Measurements from ENCODE around the gene CAB39.
A peak's percentile ranks its signal among the peaks of the same experiment; 100 is the strongest.

The CAB39 gene

DNA sequence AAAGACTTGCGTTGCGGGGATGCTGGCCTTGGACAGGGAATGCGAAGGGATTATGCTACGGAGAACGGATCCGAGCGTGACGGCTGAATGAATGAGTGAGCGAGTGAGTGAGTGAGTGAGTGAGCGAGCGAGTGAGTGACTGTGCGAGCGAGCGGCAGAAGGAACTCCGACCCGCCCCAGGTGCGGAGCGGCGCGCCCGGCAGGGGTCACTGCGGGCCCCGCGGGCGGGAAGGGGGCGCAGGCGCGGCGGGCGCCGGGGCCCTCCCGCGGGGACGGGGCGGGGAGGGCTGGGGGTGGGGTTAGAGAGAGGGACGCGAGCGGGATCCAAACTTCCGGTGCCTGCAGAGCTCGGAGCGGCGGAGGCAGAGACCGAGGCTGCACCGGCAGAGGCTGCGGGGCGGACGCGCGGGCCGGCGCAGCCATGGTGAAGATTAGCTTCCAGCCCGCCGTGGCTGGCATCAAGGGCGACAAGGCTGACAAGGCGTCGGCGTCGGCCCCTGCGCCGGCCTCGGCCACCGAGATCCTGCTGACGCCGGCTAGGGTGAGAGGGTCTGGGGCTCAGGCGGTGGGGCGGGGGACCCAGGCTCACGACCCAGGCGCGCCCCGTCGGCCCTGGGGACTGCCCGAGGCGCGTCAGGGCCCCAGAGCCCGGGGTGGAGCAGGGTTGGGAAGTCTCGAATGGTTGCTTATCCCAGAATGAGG is 152.1 kb downstream of the CAB39 start, which contains the start of gene ITM2C:
TSS of gene ITM2C (plus strand) at position 338 of the 702 bp plus-strand sequence. CDS start at position 422, 84 bp downstream.
- DNase-seq = peak; percentile 35

DNA sequence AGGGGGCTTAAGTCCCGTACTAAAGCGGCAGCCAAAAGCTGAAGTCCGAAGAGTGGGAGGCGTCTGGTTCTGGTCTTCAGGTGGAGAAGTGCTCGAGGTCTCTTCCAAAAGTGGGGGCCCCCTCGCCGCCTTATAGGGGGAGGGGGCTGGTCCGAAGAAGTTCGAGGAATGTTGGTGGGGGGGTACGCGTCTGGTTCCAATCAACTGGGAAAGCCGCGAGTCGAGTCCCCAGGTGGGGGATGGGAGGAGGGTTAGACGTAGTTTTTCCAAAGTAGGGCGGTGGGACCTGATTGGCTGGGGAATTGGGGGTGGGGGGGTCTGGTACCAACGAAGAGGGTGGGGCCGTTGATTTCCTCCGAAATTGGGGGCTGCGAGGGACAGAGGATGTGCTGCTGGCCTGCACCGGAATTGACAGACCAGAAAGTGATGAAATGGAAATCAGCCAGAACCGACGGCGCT is 152.7 kb downstream of the CAB39 start:
- DNase-seq = no peak

DNA sequence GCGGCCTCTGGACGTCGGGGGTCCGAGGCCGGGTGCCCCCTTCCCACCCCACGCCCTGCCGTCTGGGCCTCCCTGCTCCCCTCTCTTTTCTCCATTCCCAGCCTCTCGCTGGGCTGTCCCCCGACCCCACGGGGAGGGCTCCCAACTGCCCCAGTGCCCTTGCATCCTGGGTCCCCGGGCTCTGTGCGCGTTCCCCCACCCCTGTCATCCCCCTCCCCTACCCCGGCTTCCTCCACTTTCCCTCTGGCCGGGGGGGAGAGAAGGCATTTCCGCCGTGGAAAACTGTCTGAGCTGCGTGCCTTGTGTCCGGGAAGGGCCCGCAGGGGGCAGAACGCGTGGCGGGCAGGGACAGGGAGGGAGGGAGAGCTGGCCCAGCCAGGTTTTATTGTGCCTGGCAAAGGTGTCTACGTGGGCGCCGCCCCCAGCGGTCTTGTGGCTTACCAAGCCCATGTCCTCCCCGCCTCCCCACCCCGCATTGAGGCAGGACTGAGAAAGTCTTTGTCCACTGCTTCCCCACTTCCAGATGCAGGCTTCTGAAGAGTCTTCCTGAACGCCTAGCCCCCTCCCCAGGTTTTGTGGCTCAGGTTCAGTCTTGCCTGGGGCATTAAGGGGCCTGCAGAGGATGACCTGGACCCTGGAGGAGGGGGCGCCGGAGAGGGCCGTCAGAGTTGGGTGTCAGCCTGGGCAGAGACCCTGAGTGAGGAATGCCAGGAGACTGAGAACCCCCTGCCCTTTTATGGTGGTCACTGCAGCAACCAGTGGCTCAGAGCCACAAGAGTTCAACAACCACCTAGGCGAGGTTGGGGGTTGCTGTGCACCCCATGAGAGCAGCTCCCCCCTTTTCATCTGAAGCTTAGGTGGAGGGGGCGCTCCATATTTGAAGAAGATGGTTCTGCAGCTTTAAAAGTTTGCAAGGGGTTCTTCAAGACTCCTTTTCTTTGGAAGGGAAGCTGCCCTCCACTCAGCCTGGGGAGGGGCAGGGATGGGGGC is 153.4 kb downstream of the CAB39 start:
- DNase-seq = no peak

DNA sequence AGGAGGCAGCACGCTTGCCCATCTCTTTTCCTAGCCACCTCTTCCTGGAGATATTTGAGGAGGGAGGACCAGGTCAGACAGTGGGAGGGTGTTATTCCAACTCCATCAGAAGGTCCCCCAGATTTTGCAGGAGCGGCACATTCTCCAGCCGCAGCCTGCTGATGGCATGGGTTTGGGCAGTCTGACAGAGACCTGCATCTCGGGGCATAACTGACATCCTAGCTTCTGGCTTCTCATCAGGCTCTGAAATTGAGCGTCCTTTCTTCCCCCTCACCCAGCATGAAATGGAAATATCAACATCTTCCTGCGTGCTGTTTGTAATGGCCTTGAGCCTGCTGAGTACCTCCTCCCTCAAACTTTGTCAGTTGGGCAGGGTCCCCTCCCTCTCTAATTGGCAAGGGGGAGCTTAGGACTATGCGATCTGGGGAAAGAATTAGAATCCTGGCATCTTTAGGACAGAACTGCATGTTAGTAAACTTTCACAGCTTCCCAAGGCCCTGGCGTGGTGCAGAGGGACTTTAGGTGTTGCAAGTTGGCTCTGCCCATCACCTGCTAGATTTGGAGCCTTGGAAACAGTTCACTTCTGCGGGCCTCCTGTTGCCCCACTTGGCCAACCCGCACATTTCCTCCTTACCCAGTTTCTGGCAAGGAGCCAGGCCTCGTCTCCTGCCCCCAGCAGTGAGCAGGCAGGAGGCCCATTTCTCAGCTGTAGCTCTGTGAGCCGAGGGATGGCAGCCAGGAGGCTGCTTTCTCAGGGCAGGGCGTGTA is 154.3 kb downstream of the CAB39 start:
- peak; percentile 71 for DNase-seq

DNA sequence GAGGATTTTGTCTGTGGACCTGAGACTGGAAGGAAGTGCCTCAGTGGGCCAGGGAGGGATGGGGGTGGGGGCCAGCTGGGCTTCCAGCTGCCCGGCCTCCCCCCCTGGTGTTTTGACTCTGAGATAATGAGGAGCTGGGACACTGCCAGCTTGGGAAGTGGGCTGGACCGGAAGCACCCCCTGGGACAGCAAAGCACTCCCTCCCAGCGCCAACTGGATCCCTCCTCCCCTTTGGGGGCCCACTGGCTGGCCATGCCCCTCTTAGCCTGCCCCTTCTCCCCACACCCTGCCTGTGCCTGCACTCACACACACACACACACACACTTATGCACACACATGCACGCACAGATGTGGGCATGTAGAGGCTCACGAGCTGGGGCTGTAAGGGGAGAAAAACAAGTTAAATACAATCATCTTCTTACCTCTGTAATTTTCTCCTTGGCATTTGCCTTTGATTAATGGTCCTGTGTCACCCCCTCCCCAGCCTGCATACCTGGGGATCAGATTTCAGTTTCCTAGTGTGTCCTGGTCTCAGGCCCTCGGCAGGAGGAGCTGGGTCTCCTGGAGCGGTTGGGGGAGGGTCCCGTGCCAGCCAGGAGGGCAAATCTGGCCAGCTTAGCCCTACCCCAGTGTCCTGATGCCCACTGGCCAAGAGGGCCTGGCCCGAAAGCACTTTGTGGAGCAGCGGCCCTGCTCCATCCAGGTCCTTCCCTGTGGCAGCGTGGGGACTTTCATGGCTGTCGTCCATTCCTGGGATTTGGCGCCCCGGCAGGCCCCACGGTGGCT is 155.7 kb downstream of the CAB39 start:
- DNase-seq = no peak

DNA sequence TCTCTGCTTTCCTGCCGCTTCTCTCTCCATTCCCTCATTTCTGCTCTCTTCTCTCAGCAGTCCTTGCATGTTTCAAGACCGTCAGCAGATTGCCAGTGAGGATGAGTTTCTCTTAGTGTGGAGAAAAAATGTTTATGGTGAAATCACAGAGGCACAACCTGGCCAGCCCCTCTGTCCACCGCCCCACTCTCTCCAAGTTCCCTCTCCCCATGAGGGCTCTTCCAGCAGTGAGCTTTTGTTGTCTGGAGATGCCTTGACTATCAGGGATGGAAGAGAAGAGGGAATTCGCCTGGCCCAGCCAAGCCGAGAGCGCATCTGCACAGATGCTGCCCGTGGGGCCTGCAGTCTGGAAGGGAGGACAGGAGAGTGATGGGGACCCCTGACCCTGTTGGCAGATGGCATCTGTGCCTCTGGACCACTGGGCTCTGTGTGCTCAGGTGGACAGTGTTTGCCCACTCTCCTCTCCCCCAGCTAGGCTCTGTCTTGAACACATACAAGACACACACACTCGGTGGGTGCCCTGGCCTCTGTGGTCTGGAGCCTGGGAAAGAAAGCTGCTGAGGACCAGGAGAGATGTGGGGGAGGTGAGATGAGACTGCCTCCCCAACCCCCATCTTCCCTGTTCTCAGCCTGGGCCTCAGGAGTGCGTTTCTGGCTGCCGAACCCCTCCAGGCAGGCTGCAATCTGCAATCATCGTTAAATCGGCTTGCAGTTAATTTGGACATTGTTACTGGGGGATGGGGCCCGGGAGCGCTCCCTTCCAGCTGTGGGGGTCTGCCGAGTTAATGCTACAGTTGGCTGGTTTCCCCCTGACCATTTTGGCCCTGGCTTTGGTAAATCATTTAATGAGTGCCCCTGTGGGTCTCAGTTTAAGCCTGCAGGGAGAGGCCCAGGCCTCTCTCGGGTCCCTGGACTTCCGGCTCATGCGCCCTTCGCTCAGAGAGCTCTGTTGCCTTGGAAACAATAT is 156.6 kb downstream of the CAB39 start:
- DNase-seq = no peak

DNA sequence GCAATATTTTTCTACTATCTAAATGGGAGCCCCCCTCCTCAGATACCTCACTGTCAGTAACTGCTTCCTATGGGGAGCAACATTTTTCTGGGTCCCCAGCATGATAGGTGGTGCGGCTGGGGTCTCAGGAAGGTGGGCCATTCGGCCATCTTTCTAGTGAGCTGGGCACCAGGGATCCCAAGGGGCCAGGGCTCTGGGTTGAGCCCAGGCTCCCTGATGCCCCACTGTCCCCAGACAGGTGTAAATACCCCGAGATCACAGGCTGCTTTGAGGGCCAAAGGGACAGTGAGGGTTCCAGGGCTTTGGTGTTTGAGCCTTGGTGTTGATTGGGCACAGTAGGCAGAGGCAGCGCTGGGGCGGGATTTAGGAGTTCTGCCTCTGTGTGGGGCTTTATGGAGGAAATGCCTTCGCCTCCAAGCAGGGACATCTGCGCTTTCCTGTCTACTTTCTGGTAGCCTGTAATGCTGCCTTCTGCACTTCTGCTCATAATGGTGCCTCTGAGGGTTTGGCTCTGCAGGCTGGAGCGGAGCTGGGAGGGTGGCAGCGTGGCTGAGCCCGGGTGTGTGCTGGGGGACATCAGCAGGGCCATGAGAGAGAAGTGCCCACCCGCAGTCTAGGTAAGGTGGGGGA is 157.4 kb downstream of the CAB39 start:
- no peak for DNase-seq
